ENCODE measurements around the gene INCENP. TPM values are rescaled to one million over a fixed set of nuclear protein-coding genes. Genes with fewer than 3 reads are reported as not detected.
"Not testable (repeated sequence)": the region's sequence is repeated elsewhere in the genome, so short reads cannot be mapped to it uniquely, and the experiment has no call there.

The INCENP gene
- total RNA-seq, 2 experiments from 2014 or later = 12.6 to 16.3 TPM

GRCh38 chr11:62190011-62190410 lies 66.2 kb downstream of the INCENP start, which contains the start of gene SCGB1D1:
Gene SCGB1D1 (plus strand): TSS chr11:62190216. CDS start chr11:62190285, 69 bp downstream.
- no peak within 1 kb of the TSS for H3K27ac Mint-ChIP-seq
- POLR2A ChIA-PET = no interaction called here
- intact Hi-C loops (cut with DNase I, micrococcal nuclease) = no loop called here

GRCh38 chr11:62193952-62194351 lies 70.1 kb downstream of the INCENP start:
- no peak overlapping the region for H3K4me3 ChIP-seq (ENCODE audit: low read length)
- H3K9me3 Mint-ChIP-seq = no peaks in the 10 kb centered on the region
- no peak overlapping the region for H3K4me3 Mint-ChIP-seq
- H3K27me3 Mint-ChIP-seq = peaks cover 82% of the 10 kb centered on the region
- TF ChIP-seq CTCF (IDR thresholded peaks at IDR 0.05) = no peak
- no peaks in the 10 kb centered on the region for H3K4me1 Mint-ChIP-seq (ENCODE audit: low read depth)
- H3K4me1 ChIP-seq (ENCODE audit: insufficient read depth, low read length) = no peaks in the 10 kb centered on the region
- ATAC-seq (ENCODE audit: poor library complexity) = no peak
- CTCF ChIA-PET = no interaction called here
- H3K36me3 Mint-ChIP-seq (ENCODE audit: low read depth) = no peaks in the 10 kb centered on the region
- no peaks in the 10 kb centered on the region for H3K9me3 ChIP-seq (ENCODE audit: control insufficient read depth in 1 of 2, insufficient read depth in 1 of 2, low read length in 2 of 2)
- H3K27ac ChIP-seq (ENCODE audit: low read depth in 1 of 2, low read length in 2 of 2) = no peak overlapping the region
- POLR2A ChIA-PET = no interaction called here
- H3K27ac Mint-ChIP-seq = no peak overlapping the region
- intact Hi-C loops (cut with DNase I, micrococcal nuclease) = no loop called here
- H3K36me3 ChIP-seq (ENCODE audit: insufficient read depth, low read length) = no peaks in the 10 kb centered on the region
- peaks cover 18 to 30% of the 10 kb centered on the region in 2 experiments for H3K27me3 ChIP-seq (ENCODE audit: control insufficient read depth in 1 of 2, insufficient read depth in 2 of 2, low read length in 2 of 2)
- no peak for DNase-seq

More at GRCh38 chr11:62190011-62190410, 66.2 kb downstream of the INCENP start, which contains the start of gene SCGB1D1:
- H3K4me3 ChIP-seq (ENCODE audit: low read length) = no peak within 1 kb of the TSS
- no peak for TF ChIP-seq CTCF (IDR thresholded peaks at IDR 0.05)
- Mint-ChIP-seq H3K9me3 (no peaks in the 10 kb centered on the region), H3K36me3 (ENCODE audit: low read depth) (no peaks in the 10 kb centered on the region), H3K4me1 (ENCODE audit: low read depth) (no peaks in the 10 kb centered on the region), H3K27me3 (peaks cover 61% of the 10 kb centered on the region), H3K4me3 (no peak within 1 kb of the TSS)
- H3K4me1 ChIP-seq (ENCODE audit: insufficient read depth, low read length) = no peaks in the 10 kb centered on the region
- ATAC-seq (ENCODE audit: poor library complexity) (no peak), DNase-seq (no peak)
- no peaks in the 10 kb centered on the region for H3K36me3 ChIP-seq (ENCODE audit: insufficient read depth, low read length)
- no peak within 1 kb of the TSS for H3K27ac ChIP-seq (ENCODE audit: low read depth in 1 of 2, low read length in 2 of 2)
- H3K9me3 ChIP-seq (ENCODE audit: control insufficient read depth in 1 of 2, insufficient read depth in 1 of 2, low read length in 2 of 2) = peaks cover 0 to 3% of the 10 kb centered on the region in 2 experiments
- H3K27me3 ChIP-seq (ENCODE audit: control insufficient read depth in 1 of 2, insufficient read depth in 2 of 2, low read length in 2 of 2) = peaks cover 13 to 31% of the 10 kb centered on the region in 2 experiments
- CTCF ChIA-PET = no interaction called here

- H3K9me3 ChIP-seq (ENCODE audit: control insufficient read depth in 1 of 2, insufficient read depth in 1 of 2, low read length in 2 of 2); H3K4me1 ChIP-seq (ENCODE audit: insufficient read depth, low read length); H3K4me3 Mint-ChIP-seq; intact Hi-C loops (cut with DNase I, micrococcal nuclease); H3K4me1 Mint-ChIP-seq (ENCODE audit: low read depth); H3K27ac Mint-ChIP-seq; H3K27ac ChIP-seq (ENCODE audit: low read depth in 1 of 2, low read length in 2 of 2); POLR2A ChIA-PET; H3K9me3 Mint-ChIP-seq; H3K36me3 Mint-ChIP-seq (ENCODE audit: low read depth); CTCF ChIA-PET; H3K36me3 ChIP-seq (ENCODE audit: insufficient read depth, low read length); ATAC-seq (ENCODE audit: poor library complexity); DNase-seq; H3K4me3 ChIP-seq (ENCODE audit: low read length): not testable (repeated sequence)
- H3K27me3 Mint-ChIP-seq = peaks cover 80% of the 10 kb centered on the region
- H3K27me3 ChIP-seq (ENCODE audit: control insufficient read depth in 1 of 2, insufficient read depth in 2 of 2, low read length in 2 of 2) = peaks cover 15 to 25% of the 10 kb centered on the region in 2 experiments
Measured at GRCh38 chr11:62195010-62195409, 71.2 kb downstream of the INCENP start.

- H3K27me3 Mint-ChIP-seq = peaks cover 76% of the 10 kb centered on the region
- POLR2A ChIA-PET = no interaction called here
Measured at GRCh38 chr11:62195945-62196344, 72.1 kb downstream of the INCENP start.

GRCh38 chr11:62197400-62197799 lies 73.6 kb downstream of the INCENP start:
- H3K27me3 Mint-ChIP-seq = peaks cover 71% of the 10 kb centered on the region
- ATAC-seq (ENCODE audit: poor library complexity); H3K9me3 Mint-ChIP-seq; H3K4me3 Mint-ChIP-seq; H3K4me3 ChIP-seq (ENCODE audit: low read length); DNase-seq; CTCF ChIA-PET; H3K9me3 ChIP-seq (ENCODE audit: control insufficient read depth in 1 of 2, insufficient read depth in 1 of 2, low read length in 2 of 2); H3K36me3 Mint-ChIP-seq (ENCODE audit: low read depth); H3K4me1 ChIP-seq (ENCODE audit: insufficient read depth, low read length); H3K4me1 Mint-ChIP-seq (ENCODE audit: low read depth); intact Hi-C loops (cut with DNase I, micrococcal nuclease); H3K27ac ChIP-seq (ENCODE audit: low read depth in 1 of 2, low read length in 2 of 2); POLR2A ChIA-PET; H3K36me3 ChIP-seq (ENCODE audit: insufficient read depth, low read length); H3K27ac Mint-ChIP-seq: not testable (repeated sequence)
- H3K27me3 ChIP-seq (ENCODE audit: control insufficient read depth in 1 of 2, insufficient read depth in 2 of 2, low read length in 2 of 2) = peaks cover 13 to 14% of the 10 kb centered on the region in 2 experiments

More at GRCh38 chr11:62195945-62196344, 72.1 kb downstream of the INCENP start:
- no peaks in the 10 kb centered on the region for H3K4me1 Mint-ChIP-seq (ENCODE audit: low read depth)
- no peak overlapping the region for H3K4me3 Mint-ChIP-seq
- no peaks in the 10 kb centered on the region for H3K9me3 Mint-ChIP-seq
- H3K36me3 Mint-ChIP-seq (ENCODE audit: low read depth) = no peaks in the 10 kb centered on the region
- Histone ChIP-seq H3K4me3 (ENCODE audit: low read length) (no peak overlapping the region), H3K36me3 (ENCODE audit: insufficient read depth, low read length) (no peaks in the 10 kb centered on the region), H3K27me3 (ENCODE audit: control insufficient read depth in 1 of 2, insufficient read depth in 2 of 2, low read length in 2 of 2) (peaks cover 14 to 16% of the 10 kb centered on the region in 2 experiments), H3K27ac (ENCODE audit: low read depth in 1 of 2, low read length in 2 of 2) (no peak overlapping the region), H3K9me3 (ENCODE audit: control insufficient read depth in 1 of 2, insufficient read depth in 1 of 2, low read length in 2 of 2) (no peaks in the 10 kb centered on the region), H3K4me1 (ENCODE audit: insufficient read depth, low read length) (no peaks in the 10 kb centered on the region)
- H3K27ac Mint-ChIP-seq = no peak overlapping the region
- CTCF ChIA-PET = no interaction called here
- intact Hi-C loops (cut with DNase I, micrococcal nuclease) = no loop called here
- DNase-seq = no peak
- no peak for ATAC-seq (ENCODE audit: poor library complexity)
- no peak for TF ChIP-seq CTCF (IDR thresholded peaks at IDR 0.05)
